ENCODE results near the gene SUSD1. TPM values are rescaled to one million over a fixed set of nuclear protein-coding genes. Genes with fewer than 3 reads are reported as not detected.

The SUSD1 gene
- total RNA-seq, 1 experiment from 2014 or later = 8.1 TPM

GRCh38 chr9:112093870-112094216, 81.3 kb downstream of the SUSD1 start:
- H3K4me2 ChIP-seq (ENCODE audit: insufficient read depth, insufficient read length, low read length) = no peak overlapping the region
- H3K27me3 Mint-ChIP-seq (ENCODE audit: low read depth) = no peaks in the 10 kb centered on the region
- no peak overlapping the region for H3K9ac ChIP-seq (ENCODE audit: extremely low read depth, insufficient read length, low read length)
- H3K9me3 Mint-ChIP-seq = peaks cover 3% of the 10 kb centered on the region in 2 experiments; a peak in 2 of 5 replicates
- no peaks in the 10 kb centered on the region for H3K27me3 ChIP-seq (ENCODE audit: insufficient read depth, low read length)
- H4K91ac ChIP-seq (ENCODE audit: insufficient read length, low read depth, low read length) = no peak overlapping the region
- no peak for TF ChIP-seq CTCF (conservative IDR thresholded peaks at IDR 0.05)
- H3K18ac ChIP-seq (ENCODE audit: insufficient read length, low read depth, low read length) = no peak overlapping the region
- H3K79me2 ChIP-seq (ENCODE audit: insufficient read depth, low read length) = no peaks in the 10 kb centered on the region
- H3K79me1 ChIP-seq (ENCODE audit: insufficient read depth, low read depth, low read length, poor library complexity, severe bottlenecking) = no peaks in the 10 kb centered on the region
- H4K8ac ChIP-seq (replicated peaks; ENCODE audit: insufficient read length, low read depth, low read length) = no peak overlapping the region
- DNase-seq = no peak
- H3K27ac ChIP-seq (ENCODE audit: insufficient read length, low read depth, low read length) = no peak overlapping the region
- no peak overlapping the region for H3K4me3 Mint-ChIP-seq
- no peak overlapping the region for H3K56ac ChIP-seq (ENCODE audit: insufficient read length, low read depth, low read length)
- no peak overlapping the region for H2BK5ac ChIP-seq (ENCODE audit: insufficient read length, low read length)
- 0 out of 7 replicates have a peak overlapping the region, but pooled peaks of 1 of the 3 experiments have one; percentile 9 for H3K27ac Mint-ChIP-seq
- no peak overlapping the region for H2BK15ac ChIP-seq (ENCODE audit: low read depth, low read length)
- no peaks in the 10 kb centered on the region for H3K23me2 ChIP-seq (ENCODE audit: insufficient read length, low read depth, low read length, poor library complexity, severe bottlenecking)
- no peak overlapping the region for H2BK120ac ChIP-seq (ENCODE audit: low read depth, low read length, poor library complexity, severe bottlenecking)
- H3K4me1 Mint-ChIP-seq = peaks cover 38 to 43% of the 10 kb centered on the region in 2 experiments
- H2AK5ac ChIP-seq (ENCODE audit: insufficient read length, low read length) = no peak overlapping the region
- H2BK12ac ChIP-seq (ENCODE audit: insufficient read length, low read depth, low read length) = no peak overlapping the region
- H4K5ac ChIP-seq (ENCODE audit: insufficient read length, low read depth, low read length) = no peak overlapping the region
- no peaks in the 10 kb centered on the region for H4K20me1 ChIP-seq (ENCODE audit: control insufficient read depth, insufficient read depth, insufficient read length)
- H2BK20ac ChIP-seq (ENCODE audit: low read depth, low read length, poor library complexity, severe bottlenecking) = no peak overlapping the region
- H3K36me3 Mint-ChIP-seq (ENCODE audit: insufficient read depth in 1 of 3, low read depth in 3 of 3) = peaks cover 7 to 23% (median 13%) of the 10 kb centered on the region in 3 experiments
- WGBS (ENCODE audit: extremely low coverage, insufficient read length, low lambda C conversion rate) = no CpG with 5 or more reads among the region's 3 CpGs
- H3K9me3 ChIP-seq (ENCODE audit: control insufficient read depth, low read depth, low read length) = no peaks in the 10 kb centered on the region
- H3T11ph ChIP-seq (ENCODE audit: low read length) = no peak overlapping the region
- no peak overlapping the region for H2AFZ ChIP-seq (ENCODE audit: low read length)
- H3K4ac ChIP-seq (ENCODE audit: low read depth, low read length) = no peak overlapping the region
- H3K4me1 ChIP-seq (ENCODE audit: insufficient read depth, low read length) = peaks cover 6% of the 10 kb centered on the region; the same call in 1 of the 2 replicates
- H3K14ac ChIP-seq (ENCODE audit: insufficient read depth, low read length) = no peak overlapping the region
- H3K23ac ChIP-seq (ENCODE audit: insufficient read length, low read depth, low read length) = no peak overlapping the region
